GM21360 (cell line): ENCODE results near the gene ALG1.
"Not testable (repeated sequence)": the region's sequence is repeated elsewhere in the genome, so short reads cannot be mapped to it uniquely, and the experiment has no call there.

ENCODE experiments used
- ATAC-seq: cut with Tn5 transposase; IDR thresholded peaks from one replicate; pipeline ENCODE4 v1.9.1; 2021; ENCODE audit warnings: mild to moderate bottlenecking, moderate library complexity; ENCODE audit not compliant: unreplicated experiment

ALG1 gene

GRCh38 chr16:5044581-5044980 is 27.1 kb upstream of the ALG1 start:
- ATAC-seq = not testable (repeated sequence)

DNA sequence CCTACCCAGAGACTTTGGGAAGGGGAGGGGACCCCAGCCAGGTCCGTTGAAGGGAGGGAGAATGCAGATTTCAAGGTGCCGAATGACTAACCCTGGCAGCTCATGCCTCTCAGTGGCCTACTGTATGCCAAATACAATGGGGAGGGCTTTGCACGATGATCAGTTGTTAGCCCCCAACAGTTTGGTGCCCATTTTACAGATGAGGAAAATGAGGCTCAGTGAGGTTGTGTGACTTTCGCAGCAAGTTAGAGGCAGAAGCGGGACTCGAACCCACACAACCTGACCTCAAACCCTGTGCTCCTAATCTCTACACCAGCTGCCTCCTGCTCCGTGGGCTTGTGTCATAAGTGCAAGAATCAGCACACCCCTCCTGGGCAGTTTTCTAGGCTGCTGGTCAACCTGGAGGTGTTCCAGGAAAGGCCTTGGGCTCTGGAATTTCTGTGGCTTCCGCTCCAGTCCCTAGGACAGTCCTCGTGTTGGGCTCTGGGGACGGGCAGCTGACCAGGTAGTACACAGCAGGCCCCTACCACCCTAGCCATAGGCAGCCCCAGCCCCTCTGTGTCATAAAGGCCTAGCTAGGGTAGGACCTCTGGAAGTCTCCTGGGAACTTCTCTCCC is 26.0 kb upstream of the ALG1 start:
- ATAC-seq = no peak

GRCh38 chr16:5046914-5047313 is 24.7 kb upstream of the ALG1 start:
- ATAC-seq = no peak

DNA sequence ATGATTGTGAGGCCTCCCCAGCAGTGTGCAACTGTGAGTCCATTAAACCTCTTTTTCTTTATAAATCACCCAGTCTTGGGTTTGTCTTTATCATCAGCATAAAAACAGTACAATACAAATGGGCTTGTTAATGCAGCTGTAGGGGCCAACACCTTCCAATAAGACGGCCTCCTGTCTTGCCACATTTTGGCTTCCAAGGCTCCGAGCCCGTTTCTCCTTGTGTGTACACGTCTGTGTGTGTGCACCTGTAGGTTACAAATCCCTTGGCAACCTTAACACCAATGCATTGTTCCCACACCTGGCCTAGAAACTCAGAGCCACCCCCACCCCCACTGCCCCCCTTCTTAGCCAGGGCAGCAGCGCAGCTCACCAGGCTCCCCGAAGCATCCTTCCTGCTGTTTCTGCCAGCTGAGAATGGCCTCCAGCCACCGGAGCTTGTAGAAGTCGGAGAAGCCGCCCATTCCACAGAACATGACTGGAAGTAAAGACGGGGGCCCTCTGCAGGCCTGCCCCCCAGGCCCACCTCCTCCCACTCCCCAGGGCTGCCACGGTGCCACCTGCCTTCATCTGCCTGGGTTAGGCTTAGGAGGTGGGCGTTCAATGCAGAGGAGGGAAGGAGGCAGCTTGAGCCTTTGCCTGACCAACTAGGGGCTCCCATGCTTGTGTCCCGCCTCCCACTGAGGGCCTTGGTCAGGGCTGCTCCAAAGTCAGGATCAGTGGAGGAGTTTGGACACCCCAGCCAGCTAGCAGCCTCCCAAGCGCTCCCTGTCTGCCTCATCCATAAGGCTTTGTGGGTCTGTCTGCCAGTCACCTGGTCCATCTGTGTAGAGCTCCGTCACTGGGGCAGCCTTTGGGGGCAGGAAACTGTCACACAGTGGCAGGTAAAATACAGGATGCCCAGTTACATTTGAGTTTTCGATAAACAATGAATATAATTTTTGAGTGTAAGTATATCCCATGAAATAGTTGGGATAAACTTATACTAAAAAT is 16.5 kb upstream of the ALG1 start:
- ATAC-seq = no peak

- no peak for ATAC-seq
Observed at GRCh38 chr16:5056352-5056751, 15.3 kb upstream of the ALG1 start.

GRCh38 chr16:5058476-5058875 is 13.2 kb upstream of the ALG1 start:
- ATAC-seq = no peak

DNA sequence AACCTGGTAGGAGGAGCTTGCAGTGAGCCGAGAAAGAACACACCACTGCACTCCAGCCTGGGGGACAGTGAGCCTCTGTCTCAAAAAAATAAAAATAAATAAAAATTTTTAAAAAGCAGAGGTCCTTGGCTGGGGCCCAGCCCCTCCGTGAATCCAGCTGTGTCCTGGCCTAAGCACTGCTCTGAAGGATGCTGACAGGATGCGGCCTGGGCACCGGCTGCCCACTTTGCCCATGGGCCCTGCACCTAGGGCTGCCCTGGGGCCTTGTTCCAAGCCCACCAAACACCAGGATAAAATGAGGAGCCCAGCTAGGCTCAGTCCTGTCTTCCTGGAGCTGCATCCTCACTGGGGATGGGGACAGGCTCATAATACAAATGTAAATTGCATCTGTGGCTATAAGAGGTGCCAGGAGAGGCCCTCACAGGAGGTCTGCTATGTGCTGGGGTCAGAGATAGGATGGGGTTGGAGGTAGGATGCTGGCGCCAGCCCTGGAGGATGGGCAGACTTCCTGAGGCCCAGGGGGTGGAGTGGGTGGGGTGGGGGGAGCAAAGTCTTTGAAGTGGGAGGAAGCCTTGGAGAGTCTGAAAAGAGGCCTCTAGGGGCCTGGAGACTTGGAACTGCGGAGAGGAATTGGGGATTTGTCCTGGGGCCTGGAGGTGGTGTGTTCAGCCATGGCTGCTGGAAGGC is 12.1 kb upstream of the ALG1 start:
- ATAC-seq = no peak

DNA sequence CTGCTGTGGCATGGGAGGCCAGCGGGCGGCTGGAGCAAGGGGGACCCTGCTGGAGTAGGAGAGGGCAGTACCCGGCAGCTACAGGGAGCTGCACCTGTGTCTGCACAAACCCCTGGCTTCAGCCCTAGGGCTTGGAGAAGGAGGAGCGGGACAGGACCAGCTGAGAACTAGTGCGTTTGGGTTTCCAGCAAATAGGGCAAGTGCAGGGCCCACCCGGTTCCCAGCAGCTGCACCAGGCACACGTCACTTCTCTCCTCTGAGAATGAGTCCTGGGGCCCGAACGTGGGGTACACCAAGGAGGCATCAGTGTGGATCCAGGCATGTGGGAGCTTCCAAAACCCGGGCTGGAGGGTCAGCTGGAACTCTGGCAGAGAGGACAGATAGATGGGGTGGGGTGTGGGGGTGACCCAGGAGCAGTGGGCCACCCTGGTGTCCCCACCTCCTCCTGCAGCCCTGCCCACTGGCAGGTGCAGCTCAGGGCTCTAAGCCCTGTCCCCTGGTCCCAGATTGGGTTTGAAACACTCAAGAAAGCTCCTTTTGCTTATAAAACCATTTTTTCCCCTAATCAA is 11.5 kb upstream of the ALG1 start:
- ATAC-seq = no peak

DNA sequence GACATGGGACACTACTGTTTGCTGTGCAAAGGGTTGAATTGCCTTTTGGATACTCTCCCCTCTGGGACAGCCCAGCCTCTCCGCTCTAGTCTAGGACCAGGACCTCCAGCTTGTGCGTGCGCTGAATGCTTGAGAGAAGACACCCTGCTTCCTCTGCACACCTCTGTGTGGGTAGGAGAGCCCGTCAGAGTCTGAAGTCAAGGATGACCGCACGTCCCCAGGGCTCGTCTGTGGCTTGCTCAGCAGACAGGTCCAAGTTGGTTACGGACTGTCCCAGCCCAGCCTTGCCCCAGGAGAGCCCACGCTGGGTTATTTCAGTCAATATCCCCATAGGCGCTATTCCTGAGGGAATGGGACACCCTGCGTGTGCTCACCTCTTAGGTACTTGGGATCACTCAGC is 9.6 kb upstream of the ALG1 start:
- peak; percentile 81 for ATAC-seq

DNA sequence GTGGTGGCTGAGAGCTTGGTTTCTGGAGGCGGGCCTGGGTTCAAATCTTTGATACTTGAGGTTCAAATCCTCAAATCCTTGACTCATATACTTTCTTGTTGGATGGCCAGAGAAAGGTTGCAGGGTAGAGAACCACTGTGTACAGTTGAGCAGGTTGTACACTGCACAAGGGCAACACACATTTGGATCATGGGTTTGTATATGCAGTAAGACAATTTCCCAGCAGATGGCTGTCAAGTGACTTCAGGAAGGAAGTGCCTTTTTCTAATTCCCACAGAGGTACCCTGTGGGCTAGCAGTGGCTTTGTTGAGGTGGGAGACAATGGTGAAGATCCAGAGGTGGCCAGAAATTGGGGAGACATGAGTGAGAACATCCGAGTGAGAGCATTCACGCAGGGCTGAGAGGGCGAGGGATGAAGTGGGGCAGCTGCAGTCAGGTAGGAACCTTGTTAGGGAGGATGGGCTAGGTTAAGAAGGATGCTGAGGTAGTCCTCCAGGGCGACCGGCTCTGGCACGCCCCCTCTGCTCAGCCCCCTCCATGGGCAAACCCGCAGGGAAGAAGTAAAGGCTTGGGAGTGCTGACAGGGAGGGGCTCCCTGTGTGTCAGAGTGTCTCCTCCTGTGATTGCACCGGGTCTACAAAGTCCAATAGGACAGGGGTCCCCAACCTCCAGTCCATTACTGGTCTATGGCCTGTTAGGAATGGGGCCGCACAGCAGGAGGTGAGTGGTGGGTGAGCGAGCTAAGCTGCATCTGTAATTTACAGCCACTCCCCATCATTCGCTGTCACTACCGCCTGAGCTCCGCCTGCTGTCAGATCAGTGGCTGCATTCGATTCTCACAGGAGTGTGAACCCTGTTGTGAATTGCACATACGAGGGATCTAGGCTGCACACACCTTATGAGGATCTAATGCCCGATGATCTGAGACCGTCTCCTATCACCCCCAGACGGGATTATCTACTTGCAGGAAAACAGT is 8.6 kb upstream of the ALG1 start:
- no peak for ATAC-seq

DNA sequence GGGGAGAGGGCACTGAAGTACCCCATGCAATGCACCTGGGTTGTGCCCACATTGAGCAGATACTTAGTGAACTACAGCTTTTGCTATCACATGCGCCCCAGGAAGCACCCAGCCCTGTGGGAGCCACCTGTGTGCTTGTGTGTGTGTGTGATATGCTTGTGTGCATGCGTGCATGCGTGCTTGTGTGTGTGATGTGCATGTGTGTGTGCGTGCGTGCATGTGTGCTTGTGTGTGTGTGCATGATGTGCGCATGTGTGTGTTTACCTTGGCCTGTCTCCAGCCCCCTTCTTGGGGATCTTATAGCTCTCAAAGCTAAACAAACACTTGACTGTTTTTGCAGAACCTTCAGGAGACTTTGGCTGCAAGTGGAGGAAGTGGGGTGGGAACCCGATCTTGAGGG is 6.7 kb upstream of the ALG1 start:
- no peak for ATAC-seq

DNA sequence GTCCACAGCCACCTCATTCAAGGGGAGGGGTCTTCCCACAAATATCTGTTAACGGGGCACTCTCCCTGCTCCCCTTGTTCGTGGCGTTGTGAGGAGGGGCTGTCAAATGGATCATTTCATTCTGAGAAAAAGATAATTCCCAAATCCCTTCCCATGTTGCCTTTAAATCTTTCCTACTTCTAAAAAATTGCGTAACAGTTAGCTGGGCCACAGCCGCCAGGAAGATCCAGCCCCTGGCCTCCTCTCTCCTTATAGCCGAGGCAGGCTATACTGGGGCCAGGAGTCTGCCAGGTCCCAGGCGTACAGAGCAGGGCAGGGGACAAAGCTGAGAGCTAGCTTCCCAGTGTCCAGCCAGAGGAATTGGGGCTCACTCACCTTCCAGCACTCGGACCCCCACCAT is 6.3 kb upstream of the ALG1 start:
- ATAC-seq = no peak

DNA sequence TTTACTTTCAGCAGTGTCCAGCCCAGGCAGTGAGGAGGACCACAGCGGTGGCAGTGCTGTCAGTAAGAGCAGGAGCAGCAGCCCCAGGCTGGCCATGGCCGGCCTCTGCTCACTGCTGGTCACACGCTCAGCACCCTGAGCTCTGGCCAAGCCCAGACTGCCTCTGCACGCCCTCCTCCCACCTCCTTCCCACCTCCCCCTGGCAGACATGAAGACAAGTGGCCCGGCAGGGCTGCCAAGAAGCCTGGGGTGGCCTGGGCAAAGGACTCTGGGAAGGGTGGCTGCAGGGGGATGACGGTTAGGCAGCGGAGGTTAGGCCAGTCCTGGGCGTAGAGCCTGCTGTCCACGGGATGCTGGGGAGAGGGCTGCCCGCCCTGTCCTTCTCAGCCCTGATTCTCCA is 5.8 kb upstream of the ALG1 start, which contains the start of gene C16orf89:
Gene C16orf89 (minus strand): TSS at position 144 of the 400 bp plus-strand sequence. CDS start 48 bp downstream, at position 96.
- no peak for ATAC-seq

DNA sequence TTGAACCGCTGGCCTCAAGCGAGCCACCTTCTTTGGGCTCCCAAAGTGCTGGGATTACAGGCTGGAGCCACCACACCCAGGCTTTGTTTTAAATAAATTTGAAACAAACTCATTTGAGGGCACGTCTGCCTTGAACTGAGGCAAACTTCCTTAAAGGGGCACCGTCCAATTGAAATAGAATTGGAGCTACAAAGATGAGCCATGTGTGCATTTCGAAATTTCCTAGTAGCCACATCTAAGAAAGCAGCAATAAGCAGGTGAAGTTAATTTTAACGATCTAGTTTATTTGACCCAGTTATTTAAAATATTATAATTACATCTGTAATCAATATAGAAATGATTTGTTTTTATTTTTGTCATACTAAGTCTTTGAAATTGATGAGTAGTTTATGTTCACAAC is 5.1 kb upstream of the ALG1 start:
- no peak for ATAC-seq

- no peak for ATAC-seq
Observed at GRCh38 chr16:5069048-5069447, 2.6 kb upstream of the ALG1 start.

- ATAC-seq = no peak
Observed at GRCh38 chr16:5069854-5070253, 1.8 kb upstream of the ALG1 start.

GRCh38 chr16:5070431-5071186 is 1.0 kb upstream of the ALG1 start:
- no peak for ATAC-seq

GRCh38 chr16:5071341-5071680 is 332 bp upstream of the ALG1 start:
- ATAC-seq = no peak
